ENCODE data around the gene NDUFA8. TPM values are rescaled to one million over a fixed set of nuclear protein-coding genes. Genes with fewer than 3 reads are reported as not detected.

NDUFA8 gene
- total and polyA plus RNA-seq, 9 of the 15 experiments (the other 6 are each of a cell fraction or from before 2014, with no cell fraction given), result 105 to 212 (median 133) TPM

DNA sequence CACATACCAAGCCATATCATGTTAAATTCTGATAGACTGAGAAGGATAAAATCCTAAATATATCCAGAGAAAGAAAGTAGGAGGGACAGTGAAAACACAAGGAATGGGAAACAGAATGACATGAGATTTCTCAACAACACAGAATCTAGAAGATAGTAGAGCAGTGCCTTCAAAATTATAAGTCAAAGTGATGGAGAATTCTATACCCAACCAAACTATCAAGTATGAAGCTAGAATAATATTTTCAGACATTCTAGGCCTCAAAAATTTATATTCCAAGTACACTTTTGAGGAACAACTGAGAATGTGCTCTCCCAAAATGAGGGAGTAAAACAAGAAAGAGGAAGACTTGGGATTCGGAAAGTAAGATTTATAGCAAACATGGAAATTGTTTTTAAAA, 55.6 kb downstream of the NDUFA8 start:
- H4K20me1 ChIP-seq (replicated peaks; ENCODE audit: control insufficient read depth, insufficient read depth, low read length), result no peaks in the 10 kb centered on the region
- no peak overlapping the region for H3K9ac ChIP-seq (ENCODE audit: insufficient read depth in 1 of 2, low read depth in 2 of 2, low read length in 2 of 2)
- ChIA-PET CTCF (ENCODE audit: low intra/inter-chr PET ratio) (no interaction called here), POLR2A (no interaction called here)
- no peak overlapping the region for H3K4me2 ChIP-seq (ENCODE audit: insufficient read depth, low read length)
- H3K4me3 ChIP-seq, result no peak overlapping the region
- peaks cover 0 to 16% of the 10 kb centered on the region in 2 experiments; a peak in 1 of 5 replicates for H3K27me3 ChIP-seq (ENCODE audit: control insufficient read depth in 2 of 2, insufficient read depth in 2 of 2, low read length in 2 of 2)
- intact Hi-C loops (cut with micrococcal nuclease) (no loop called here), in situ Hi-C loops (cut with MboI) (no loop called here)
- DNase-seq (ENCODE audit: extremely low read depth in 1 of 4, low spot score in 3 of 4), result no peak
- no peaks in the 10 kb centered on the region for H3K9me1 ChIP-seq (ENCODE audit: control insufficient read depth, insufficient read depth, low read length)
- H3K79me2 ChIP-seq (ENCODE audit: control insufficient read depth, insufficient read depth, low read length), result no peaks in the 10 kb centered on the region
- no peak for ATAC-seq
- no peaks in the 10 kb centered on the region; the same call in 1 of the 2 replicates for H3K9me3 ChIP-seq (replicated peaks; ENCODE audit: control insufficient read depth, insufficient read depth, low read depth, low read length)
- H3K4me1 ChIP-seq (replicated peaks in 1 of 2; ENCODE audit: control insufficient read depth in 2 of 2, insufficient read depth in 2 of 2, low read length in 2 of 2), result no peaks in the 10 kb centered on the region; a peak in 2 of 5 replicates
- no peak overlapping the region for H3K27ac ChIP-seq (ENCODE audit: extremely low read depth, low read depth, low read length)
- no peak overlapping the region for H2AFZ ChIP-seq (ENCODE audit: low read depth, low read length)
- BruUV-seq (replicated peaks), result no TSS peak
- FAIRE-seq, result no peak
- 6% methylated on average over 1 of the region's 1 CpG for WGBS (ENCODE audit: insufficient coverage, low coverage, missing lambda C conversion rate)
- no peaks in the 10 kb centered on the region for H3K36me3 ChIP-seq (ENCODE audit: control insufficient read depth, insufficient read depth, low read length)
- TF ChIP-seq ZFP1 (CRISPR knock-in tag; IDR thresholded peaks at IDR 0.05), result peak; percentile 91
- no peak for TF ChIP-seq CCNT2 (IDR thresholded peaks at IDR 0.05; ENCODE audit: borderline replicate concordance, extremely low read depth, insufficient read length, low read depth, low read length)
- no peak for TF ChIP-seq HNRNPLL (IDR thresholded peaks at IDR 0.05; ENCODE audit: low read depth, low read length, poor library complexity, severe bottlenecking)

DNA sequence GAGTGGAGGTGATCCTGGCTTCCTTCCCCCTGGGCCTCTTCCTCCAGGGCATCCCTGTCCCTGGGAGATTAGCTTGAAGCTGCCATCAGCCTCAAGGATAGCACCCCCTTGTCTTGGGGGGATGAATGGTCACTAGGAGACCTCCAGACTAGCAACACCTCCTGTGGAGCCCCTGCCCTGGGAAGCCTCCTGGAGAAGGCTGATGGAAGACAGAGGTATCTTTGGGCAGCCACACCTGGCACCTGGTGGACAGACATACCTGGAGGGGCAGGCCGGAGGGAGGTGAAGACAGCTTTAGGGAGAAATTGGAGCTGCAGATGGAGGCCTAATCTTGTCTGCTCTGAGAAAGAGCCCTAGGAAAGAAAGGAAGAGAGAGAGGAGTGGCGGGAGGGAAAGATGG, 57.4 kb downstream of the NDUFA8 start:
- Histone ChIP-seq H4K20me1 (replicated peaks; ENCODE audit: control insufficient read depth, insufficient read depth, low read length) (no peaks in the 10 kb centered on the region), H3K27ac (ENCODE audit: extremely low read depth, low read depth, low read length) (no peak overlapping the region), H3K9me1 (ENCODE audit: control insufficient read depth, insufficient read depth, low read length) (no peaks in the 10 kb centered on the region), H3K4me1 (replicated peaks in 1 of 2; ENCODE audit: control insufficient read depth in 2 of 2, insufficient read depth in 2 of 2, low read length in 2 of 2) (no peaks in the 10 kb centered on the region; a peak in 2 of 5 replicates), H3K36me3 (ENCODE audit: control insufficient read depth, insufficient read depth, low read length) (no peaks in the 10 kb centered on the region), H3K9ac (ENCODE audit: insufficient read depth in 1 of 2, low read depth in 2 of 2, low read length in 2 of 2) (no peak overlapping the region; a peak in 1 of 4 replicates), H3K79me2 (ENCODE audit: control insufficient read depth, insufficient read depth, low read length) (no peaks in the 10 kb centered on the region), H2AFZ (ENCODE audit: low read depth, low read length) (no peak overlapping the region), H3K9me3 (replicated peaks; ENCODE audit: control insufficient read depth, insufficient read depth, low read depth, low read length) (no peaks in the 10 kb centered on the region; the same call in 1 of the 2 replicates), H3K27me3 (ENCODE audit: control insufficient read depth in 2 of 2, insufficient read depth in 2 of 2, low read length in 2 of 2) (peaks cover 0 to 11% of the 10 kb centered on the region in 2 experiments; a peak in 1 of 5 replicates), H3K4me2 (ENCODE audit: insufficient read depth, low read length) (no peak overlapping the region), H3K4me3 (no peak overlapping the region)
- in situ Hi-C loops (cut with MboI) (no loop called here), intact Hi-C loops (cut with micrococcal nuclease) (no loop called here)
- no peak for DNase-seq (ENCODE audit: extremely low read depth in 1 of 4, low spot score in 3 of 4)
- CTCF ChIA-PET (ENCODE audit: low intra/inter-chr PET ratio), result no interaction called here
- no TSS peak for BruUV-seq (replicated peaks)
- POLR2A ChIA-PET, result interaction anchor here (0.6 to 1.1 kb wide), 2 partner anchors 249 to 442 kb away, joined by 3 read pairs; no protein-coding TSS in a partner anchor
- ATAC-seq, result no peak
- WGBS (ENCODE audit: insufficient coverage, low coverage, missing lambda C conversion rate), result 0% methylated on average over 2 of the region's 2 CpGs
- FAIRE-seq, result no peak
- TF ChIP-seq, protein P1, sequence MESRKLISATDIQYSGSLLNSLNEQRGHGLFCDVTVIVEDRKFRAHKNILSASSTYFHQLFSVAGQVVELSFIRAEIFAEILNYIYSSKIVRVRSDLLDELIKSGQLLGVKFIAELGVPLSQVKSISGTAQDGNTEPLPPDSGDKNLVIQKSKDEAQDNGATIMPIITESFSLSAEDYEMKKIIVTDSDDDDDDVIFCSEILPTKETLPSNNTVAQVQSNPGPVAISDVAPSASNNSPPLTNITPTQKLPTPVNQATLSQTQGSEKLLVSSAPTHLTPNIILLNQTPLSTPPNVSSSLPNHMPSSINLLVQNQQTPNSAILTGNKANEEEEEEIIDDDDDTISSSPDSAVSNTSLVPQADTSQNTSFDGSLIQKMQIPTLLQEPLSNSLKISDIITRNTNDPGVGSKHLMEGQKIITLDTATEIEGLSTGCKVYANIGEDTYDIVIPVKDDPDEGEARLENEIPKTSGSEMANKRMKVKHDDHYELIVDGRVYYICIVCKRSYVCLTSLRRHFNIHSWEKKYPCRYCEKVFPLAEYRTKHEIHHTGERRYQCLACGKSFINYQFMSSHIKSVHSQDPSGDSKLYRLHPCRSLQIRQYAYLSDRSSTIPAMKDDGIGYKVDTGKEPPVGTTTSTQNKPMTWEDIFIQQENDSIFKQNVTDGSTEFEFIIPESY (CRISPR knock-in tag; IDR thresholded peaks at IDR 0.05), result no peak
- TF ChIP-seq, protein P2, sequence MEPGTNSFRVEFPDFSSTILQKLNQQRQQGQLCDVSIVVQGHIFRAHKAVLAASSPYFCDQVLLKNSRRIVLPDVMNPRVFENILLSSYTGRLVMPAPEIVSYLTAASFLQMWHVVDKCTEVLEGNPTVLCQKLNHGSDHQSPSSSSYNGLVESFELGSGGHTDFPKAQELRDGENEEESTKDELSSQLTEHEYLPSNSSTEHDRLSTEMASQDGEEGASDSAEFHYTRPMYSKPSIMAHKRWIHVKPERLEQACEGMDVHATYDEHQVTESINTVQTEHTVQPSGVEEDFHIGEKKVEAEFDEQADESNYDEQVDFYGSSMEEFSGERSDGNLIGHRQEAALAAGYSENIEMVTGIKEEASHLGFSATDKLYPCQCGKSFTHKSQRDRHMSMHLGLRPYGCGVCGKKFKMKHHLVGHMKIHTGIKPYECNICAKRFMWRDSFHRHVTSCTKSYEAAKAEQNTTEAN (CRISPR knock-in tag; IDR thresholded peaks at IDR 0.05), result no peak
- TF ChIP-seq, protein P3, sequence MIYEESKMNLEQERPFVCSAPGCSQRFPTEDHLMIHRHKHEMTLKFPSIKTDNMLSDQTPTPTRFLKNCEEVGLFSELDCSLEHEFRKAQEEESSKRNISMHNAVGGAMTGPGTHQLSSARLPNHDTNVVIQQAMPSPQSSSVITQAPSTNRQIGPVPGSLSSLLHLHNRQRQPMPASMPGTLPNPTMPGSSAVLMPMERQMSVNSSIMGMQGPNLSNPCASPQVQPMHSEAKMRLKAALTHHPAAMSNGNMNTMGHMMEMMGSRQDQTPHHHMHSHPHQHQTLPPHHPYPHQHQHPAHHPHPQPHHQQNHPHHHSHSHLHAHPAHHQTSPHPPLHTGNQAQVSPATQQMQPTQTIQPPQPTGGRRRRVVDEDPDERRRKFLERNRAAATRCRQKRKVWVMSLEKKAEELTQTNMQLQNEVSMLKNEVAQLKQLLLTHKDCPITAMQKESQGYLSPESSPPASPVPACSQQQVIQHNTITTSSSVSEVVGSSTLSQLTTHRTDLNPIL (CRISPR knock-in tag; IDR thresholded peaks at IDR 0.05), result no peak
- TF ChIP-seq, protein P4, sequence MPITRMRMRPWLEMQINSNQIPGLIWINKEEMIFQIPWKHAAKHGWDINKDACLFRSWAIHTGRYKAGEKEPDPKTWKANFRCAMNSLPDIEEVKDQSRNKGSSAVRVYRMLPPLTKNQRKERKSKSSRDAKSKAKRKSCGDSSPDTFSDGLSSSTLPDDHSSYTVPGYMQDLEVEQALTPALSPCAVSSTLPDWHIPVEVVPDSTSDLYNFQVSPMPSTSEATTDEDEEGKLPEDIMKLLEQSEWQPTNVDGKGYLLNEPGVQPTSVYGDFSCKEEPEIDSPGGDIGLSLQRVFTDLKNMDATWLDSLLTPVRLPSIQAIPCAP (CRISPR knock-in tag; IDR thresholded peaks at IDR 0.05; ENCODE audit: borderline replicate concordance), result no peak
- no peak for TF ChIP-seq RCOR1 (IDR thresholded peaks at IDR 0.05; ENCODE audit: borderline replicate concordance in 1 of 2, low read depth in 2 of 2, low read length in 2 of 2)
- no peak for TF ChIP-seq POU5F1 (IDR thresholded peaks at IDR 0.05; ENCODE audit: borderline replicate concordance, low read depth, low read length, partially characterized antibody)

Data from K562 (cell line).